HG03159 (cell line): ENCODE results near the gene STARD10.
A peak's percentile ranks its signal among the peaks of the same experiment; 100 is the strongest.
"Not testable (repeated sequence)": the region's sequence is repeated elsewhere in the genome, so short reads cannot be mapped to it uniquely, and the experiment has no call there.

Experiments
- ATAC-seq: cut with Tn5 transposase; IDR thresholded peaks from one replicate; pipeline ENCODE4 v1.9.1; 2021; ENCODE audit warnings: mild to moderate bottlenecking, moderate library complexity; ENCODE audit not compliant: unreplicated experiment

The STARD10 gene

GRCh38 chr11:72793425-72794367 is at the start of gene STARD10:
STARD10 (minus strand) TSS chr11:72794047; CDS start chr11:72781181, 12,866 bp downstream.
- ATAC-seq: peak; percentile 86

- no peak for ATAC-seq
These were observed 48.9 kb upstream of the STARD10 start for GRCh38 chr11:72842653-72843330.

GRCh38 chr11:72842126-72842525 is 48.3 kb upstream of the STARD10 start:
- no peak for ATAC-seq

GRCh38 chr11:72841397-72841796 is 47.5 kb upstream of the STARD10 start:
- ATAC-seq: no peak

- ATAC-seq: no peak
These were observed 46.9 kb upstream of the STARD10 start for GRCh38 chr11:72840780-72841179.

- ATAC-seq: no peak
These were observed 45.0 kb upstream of the STARD10 start for GRCh38 chr11:72838691-72839305.

- no peak for ATAC-seq
These were observed 42.3 kb upstream of the STARD10 start for GRCh38 chr11:72836111-72836510.

- ATAC-seq: no peak
These were observed 41.1 kb upstream of the STARD10 start for GRCh38 chr11:72834905-72835304.

GRCh38 chr11:72833811-72834493 is 40.1 kb upstream of the STARD10 start:
- ATAC-seq: no peak

- no peak for ATAC-seq
These were observed 39.4 kb upstream of the STARD10 start for GRCh38 chr11:72833083-72833733.

- no peak for ATAC-seq
These were observed 38.6 kb upstream of the STARD10 start for GRCh38 chr11:72832301-72833082.

GRCh38 chr11:72831521-72832300 is 37.9 kb upstream of the STARD10 start:
- ATAC-seq: no peak

GRCh38 chr11:72829884-72830533 is 36.2 kb upstream of the STARD10 start:
- ATAC-seq: no peak

GRCh38 chr11:72829178-72829577 is 35.3 kb upstream of the STARD10 start:
- no peak for ATAC-seq

- no peak for ATAC-seq
These were observed 34.9 kb upstream of the STARD10 start for GRCh38 chr11:72828692-72829101.

- no peak for ATAC-seq
These were observed 34.3 kb upstream of the STARD10 start for GRCh38 chr11:72828081-72828567.

- not testable (repeated sequence) for ATAC-seq
These were observed 33.8 kb upstream of the STARD10 start for GRCh38 chr11:72827656-72828055.

- no peak for ATAC-seq
These were observed 33.2 kb upstream of the STARD10 start for GRCh38 chr11:72826942-72827480.
